ENCODE measurements around the gene RTP1. TPM values are rescaled to one million over a fixed set of nuclear protein-coding genes. Genes with fewer than 3 reads are reported as not detected.

RTP1 gene
- total RNA-seq, 2 experiments from 2014 or later: not detected

DNA sequence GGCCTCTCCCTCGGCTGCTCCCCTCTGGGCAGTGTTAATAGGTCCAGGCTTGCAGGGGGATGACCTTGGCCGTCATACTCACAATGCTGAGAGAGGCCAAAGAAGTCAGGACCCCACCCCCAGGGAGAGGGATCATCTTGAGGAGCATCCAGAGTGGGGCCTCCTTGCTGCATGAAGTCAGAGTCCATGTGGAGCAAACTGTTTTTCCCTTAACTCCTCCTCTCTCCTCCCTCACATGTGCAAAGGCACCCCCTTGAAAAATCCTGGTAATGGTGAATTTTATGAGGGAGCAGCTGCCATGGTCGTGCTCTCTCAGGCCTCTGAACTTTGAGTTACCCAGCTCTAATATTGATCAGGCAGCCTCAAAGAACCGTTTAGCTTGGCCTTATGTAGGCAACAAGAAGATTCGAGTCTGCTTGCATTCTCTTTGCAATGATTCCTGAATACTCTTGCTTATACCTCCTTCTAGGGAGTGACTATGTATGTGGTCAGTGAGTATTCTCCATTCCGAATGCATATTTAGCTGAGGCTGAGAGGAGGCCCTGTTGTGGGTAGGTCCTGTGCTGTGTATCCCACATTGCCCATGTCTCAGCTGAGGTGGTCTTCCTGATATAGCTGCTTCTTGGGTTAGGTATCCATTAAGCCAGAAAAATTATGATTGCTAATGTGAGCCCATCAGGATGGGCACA is 34.9 kb upstream of the RTP1 start:
- H3K4me2 ChIP-seq (ENCODE audit: low read length): no peak overlapping the region
- no peaks in the 10 kb centered on the region for H3K4me1 ChIP-seq (ENCODE audit: insufficient read depth, low read length, poor library complexity, severe bottlenecking)
- TF ChIP-seq EZH2phosphoT487 (IDR thresholded peaks at IDR 0.05; ENCODE audit: borderline replicate concordance, low read depth, low read length): no peak
- TF ChIP-seq CTCF (conservative IDR thresholded peaks at IDR 0.05; ENCODE audit: low read length): no peak
- no TSS peak for BruUV-seq (replicated peaks)
- H3K9me2 ChIP-seq (ENCODE audit: insufficient read depth, low read length): no peaks in the 10 kb centered on the region
- no peaks in the 10 kb centered on the region for H3K79me2 ChIP-seq (ENCODE audit: insufficient read depth, low read depth, low read length)
- no peak for DNase-seq (ENCODE audit: low spot score)
- H3K9me3 ChIP-seq (ENCODE audit: low read length): peaks cover 5% of the 10 kb centered on the region; the same call in 1 of the 2 replicates
- intact Hi-C loops (cut with micrococcal nuclease; ENCODE audit: unreplicated experiment): no loop called here
- H3K27ac ChIP-seq (ENCODE audit: low read depth, low read length, poor library complexity, severe bottlenecking): no peak overlapping the region
- CTCF ChIA-PET (ENCODE audit: unreplicated experiment): interaction anchor here (1.0 to 1.3 kb wide), 2 partner anchors 48 to 61 kb away, joined by 4 read pairs; no protein-coding TSS in a partner anchor
- POLR2A ChIA-PET: no interaction called here
- no peaks in the 10 kb centered on the region for H3K36me3 ChIP-seq (ENCODE audit: insufficient read depth, low read length)
- no peak overlapping the region for H2AFZ ChIP-seq (ENCODE audit: low read length)
- H4K20me1 ChIP-seq (ENCODE audit: insufficient read depth, low read length): no peaks in the 10 kb centered on the region
- H3K4me3 ChIP-seq (ENCODE audit: low read depth, low read length, poor library complexity, severe bottlenecking): no peak overlapping the region

DNA sequence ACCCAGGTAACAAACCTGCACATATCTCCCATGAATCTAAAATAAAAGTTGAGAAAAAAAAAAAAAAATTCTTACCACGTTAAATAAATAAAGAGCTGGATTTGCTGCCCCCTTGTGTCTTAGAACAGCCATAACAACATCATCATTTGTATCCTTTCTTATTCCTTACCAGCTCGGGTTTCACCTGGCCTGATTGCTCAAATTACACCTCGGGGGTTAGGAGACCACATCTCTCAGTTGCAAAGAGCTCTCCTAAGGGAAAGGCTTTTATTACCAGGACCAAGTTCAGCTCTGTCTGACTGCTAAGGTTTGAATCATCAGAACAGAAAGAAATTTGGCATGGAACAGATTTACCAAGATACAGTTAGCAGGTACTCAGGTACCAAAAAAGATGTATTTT is 32.1 kb upstream of the RTP1 start:
- no TSS peak for BruUV-seq (replicated peaks)

More for the DNA sequence above, 32.1 kb upstream of the RTP1 start:
- POLR2A ChIA-PET: interaction anchor here (0.6 to 2.2 kb wide), 17 partner anchors 34 to 360 kb away, joined by 3 to 12 read pairs (median 4); no protein-coding TSS in a partner anchor
- TF ChIP-seq EZH2phosphoT487 (IDR thresholded peaks at IDR 0.05; ENCODE audit: borderline replicate concordance, low read depth, low read length): no peak
- TF ChIP-seq CTCF (conservative IDR thresholded peaks at IDR 0.05; ENCODE audit: low read length): peak; percentile 92
- Histone ChIP-seq H3K4me3 (ENCODE audit: low read depth, low read length, poor library complexity, severe bottlenecking) (no peak overlapping the region), H3K9me3 (ENCODE audit: low read length) (no peaks in the 10 kb centered on the region), H3K4me2 (ENCODE audit: low read length) (no peak overlapping the region), H3K4me1 (ENCODE audit: insufficient read depth, low read length, poor library complexity, severe bottlenecking) (no peaks in the 10 kb centered on the region), H2AFZ (ENCODE audit: low read length) (no peak overlapping the region), H3K27ac (ENCODE audit: low read depth, low read length, poor library complexity, severe bottlenecking) (no peak overlapping the region), H3K36me3 (ENCODE audit: insufficient read depth, low read length) (no peaks in the 10 kb centered on the region), H3K79me2 (ENCODE audit: insufficient read depth, low read depth, low read length) (no peaks in the 10 kb centered on the region), H3K9me2 (ENCODE audit: insufficient read depth, low read length) (no peaks in the 10 kb centered on the region), H4K20me1 (ENCODE audit: insufficient read depth, low read length) (no peaks in the 10 kb centered on the region)
- DNase-seq (ENCODE audit: low spot score): peak; percentile 79
- intact Hi-C loops (cut with micrococcal nuclease; ENCODE audit: unreplicated experiment): loop anchor here (1.0 to 5.0 kb wide), 3 partner anchors 52 to 548 kb away; no protein-coding TSS in a partner anchor
- CTCF ChIA-PET (ENCODE audit: unreplicated experiment): interaction anchor here (1.0 to 2.1 kb wide), 4 partner anchors 15 to 316 kb away, joined by 3 to 8 read pairs (median 5); partner anchors contain the start of gene RPL39L
